Measurements from ENCODE around the gene FAIM.

DNA sequence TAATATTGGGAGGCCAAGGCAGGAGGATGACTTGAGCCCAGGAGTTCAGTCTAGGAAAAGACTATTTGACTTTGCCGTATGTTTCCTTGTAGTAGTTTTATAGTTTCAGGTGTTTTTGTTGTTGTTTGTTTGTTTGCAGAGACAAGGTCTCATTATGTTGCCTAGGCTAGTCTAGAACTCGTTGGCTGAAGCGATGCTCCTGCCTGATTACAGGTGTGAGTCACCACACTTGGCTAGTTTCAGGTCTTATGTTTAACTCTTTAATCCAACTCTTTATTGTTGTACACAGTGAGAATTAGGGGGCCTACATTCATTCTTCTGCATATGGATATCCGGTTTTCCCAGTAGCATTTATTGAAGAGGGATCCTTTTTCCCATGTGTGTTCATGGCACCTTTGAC lies 32.0 kb downstream of the FAIM start:
- TF ChIP-seq CTCF (IDR thresholded peaks at IDR 0.05) (no peak), POLR2A (IDR thresholded peaks at IDR 0.05) (no peak), POLR2AphosphoS5 (IDR thresholded peaks at IDR 0.05) (no peak)
